Lower lobe of right lung (tissue), 2 donors: ENCODE measurements around the gene SLC40A1. TPM values are rescaled to one million over a fixed set of nuclear protein-coding genes. Genes with fewer than 3 reads are reported as not detected.

Experiments used
- ATAC-seq, 2 donors: fragments of 200-7000 bp; cut with Tn5 transposase; one replicate each; pipeline ENCODE4 v1.9.1; 2020 to 2022; ENCODE audit warnings: mild to moderate bottlenecking in 2 of 2, moderate library complexity in 2 of 2
- DNase-seq: peaks from one replicate; pipeline ENCODE4 v3.0.0-alpha.2; 2020
- H3K27ac ChIP-seq: fragments of 200-600 bp; one replicate; pipeline ENCODE4 v1.8.0; 2022
- H3K27me3 ChIP-seq: fragments of 200-600 bp; one replicate; pipeline ENCODE4 v1.8.0; 2022; ENCODE audit warnings: low read depth
- H3K36me3 ChIP-seq: fragments of 200-600 bp; one replicate; pipeline ENCODE4 v1.8.0; 2022; ENCODE audit warnings: mild to moderate bottlenecking
- H3K4me1 ChIP-seq: fragments of 200-600 bp; one replicate; pipeline ENCODE4 v1.8.0; 2022
- H3K4me3 ChIP-seq: fragments of 200-600 bp; one replicate; pipeline ENCODE4 v1.8.0; 2022; ENCODE audit warnings: mild to moderate bottlenecking
- H3K9me3 ChIP-seq: fragments of 200-600 bp; one replicate; pipeline ENCODE4 v1.8.0; 2022
- CTCF ChIP-seq: fragments of 200-600 bp; IDR thresholded peaks from one replicate; pipeline ENCODE4 v1.8.0; 2022; ENCODE audit warnings: antibody characterized with exemption, mild to moderate bottlenecking
- intact Hi-C: fragments of 100-400 bp; cut with DNase I; formaldehyde crosslinking; loops from one replicate; pipeline ENCODE4 v1.11.0; 2022
- total RNA-seq: library from RNA; stranded (reverse); fragmentation: NEBNext Ultra II Directional; extraction: Animal tissue kit (Norgen Biotek cat#: 25700); gene quantifications from one replicate; pipeline ENCODE4 v1.2.1, GENCODE V29; 2021
- donor health status: DM: no; HTN: yes; CAD: no; lungs with severe emphysema.

SLC40A1 gene
- total RNA-seq, 1 donor from 2014 or later, result 135 TPM

GRCh38 chr2:189514104-189514503 lies 66.5 kb downstream of the SLC40A1 start:
- H3K27ac ChIP-seq, result peak overlapping the region; percentile 22
- DNase-seq (no peak), ATAC-seq (peak; percentile 74 to 76)
- no peak overlapping the region for H3K4me3 ChIP-seq
- intact Hi-C loops, result no loop called here
- no peaks in the 10 kb centered on the region for H3K9me3 ChIP-seq
- peaks cover 13% of the 10 kb centered on the region for H3K4me1 ChIP-seq
- H3K36me3 ChIP-seq, result no peaks in the 10 kb centered on the region
- no peaks in the 10 kb centered on the region for H3K27me3 ChIP-seq
- no peak for TF ChIP-seq CTCF

DNA sequence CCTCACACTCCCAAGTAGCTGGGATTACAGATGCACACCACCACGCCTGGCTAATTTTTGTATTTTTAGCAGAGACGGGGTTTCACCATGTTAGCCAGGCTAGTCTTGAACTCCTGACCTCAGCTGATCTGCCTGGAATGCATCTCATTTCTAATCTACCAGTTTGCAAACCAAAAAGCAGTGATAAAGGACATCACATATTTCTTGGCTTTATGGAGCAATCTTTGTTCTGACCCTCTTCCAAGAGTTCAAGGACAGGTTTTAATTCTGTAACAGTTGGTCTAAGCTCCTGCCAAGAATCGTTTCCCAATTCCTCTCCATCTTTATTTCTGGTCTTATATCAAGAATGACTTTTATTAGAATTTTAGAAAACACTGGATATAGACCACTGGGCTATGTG lies 67.7 kb downstream of the SLC40A1 start:
- peaks cover 13% of the 10 kb centered on the region for H3K4me1 ChIP-seq

DNA sequence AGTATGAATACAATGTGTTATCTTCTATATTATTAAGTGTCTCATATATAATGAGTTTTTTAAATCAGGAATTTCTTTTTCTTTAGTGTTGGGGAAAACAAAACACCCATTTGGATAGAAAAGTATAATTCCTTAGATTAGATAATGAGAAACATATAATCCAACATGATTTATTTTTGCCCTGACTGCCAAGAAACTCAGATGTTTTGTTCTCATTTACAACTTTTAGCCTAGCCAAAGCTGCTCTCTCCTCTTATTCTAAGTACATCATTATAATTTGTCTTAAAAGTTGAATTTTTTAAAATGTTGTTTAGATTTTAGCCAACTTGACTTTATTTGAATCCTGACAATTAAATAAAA lies 68.6 kb downstream of the SLC40A1 start:
- no peaks in the 10 kb centered on the region for H3K36me3 ChIP-seq
- DNase-seq (no peak), ATAC-seq (no peak)
- peaks cover 13% of the 10 kb centered on the region for H3K4me1 ChIP-seq
- TF ChIP-seq CTCF, result no peak
- intact Hi-C loops, result no loop called here
- no peaks in the 10 kb centered on the region for H3K27me3 ChIP-seq
- no peak overlapping the region for H3K27ac ChIP-seq
- H3K9me3 ChIP-seq, result no peaks in the 10 kb centered on the region
- H3K4me3 ChIP-seq, result no peak overlapping the region

More for the DNA sequence above, 67.7 kb downstream of the SLC40A1 start:
- Histone ChIP-seq H3K9me3 (no peaks in the 10 kb centered on the region), H3K36me3 (no peaks in the 10 kb centered on the region), H3K27me3 (no peaks in the 10 kb centered on the region), H3K27ac (no peak overlapping the region), H3K4me3 (no peak overlapping the region)
- intact Hi-C loops, result no loop called here
- no peak for ATAC-seq
- no peak for TF ChIP-seq CTCF
- DNase-seq, result no peak

DNA sequence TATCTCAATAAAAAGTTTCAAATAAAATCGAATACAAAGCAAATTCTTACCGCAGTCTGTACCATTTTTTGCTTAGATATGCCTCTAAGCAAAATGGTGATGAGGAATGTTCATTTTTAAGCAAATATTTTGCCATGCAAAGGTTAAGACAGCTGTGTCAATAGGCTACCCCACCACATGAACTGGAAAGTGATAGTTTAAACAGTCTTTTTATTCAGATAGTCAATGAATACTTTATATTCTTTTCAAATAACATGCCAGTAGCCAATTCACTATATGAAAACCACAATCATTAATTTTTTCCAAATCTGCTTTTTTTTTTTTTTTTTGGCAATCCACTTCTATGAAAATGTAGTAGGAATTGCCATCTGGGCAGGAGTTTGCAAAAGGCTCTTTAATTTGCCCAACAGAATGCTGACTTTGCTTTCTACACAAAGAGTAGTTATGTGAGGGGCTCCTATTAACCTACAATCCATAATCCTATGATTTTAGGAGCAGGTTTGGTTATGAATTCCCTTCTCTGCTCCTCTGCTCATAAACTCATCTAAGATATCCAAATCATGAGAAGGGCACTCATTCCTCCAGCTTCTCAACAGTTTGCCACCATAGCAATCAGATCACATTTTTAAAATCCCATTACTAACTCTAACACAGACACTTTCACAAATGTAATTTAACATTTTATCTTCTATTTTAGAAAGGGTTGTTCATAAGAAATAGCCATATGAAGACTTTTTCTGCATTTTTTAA lies 69.2 kb downstream of the SLC40A1 start:
- no peak overlapping the region for H3K27ac ChIP-seq
- ATAC-seq (no peak), DNase-seq (no peak)
- no peaks in the 10 kb centered on the region for H3K27me3 ChIP-seq
- TF ChIP-seq CTCF, result no peak
- no peaks in the 10 kb centered on the region for H3K9me3 ChIP-seq
- no peaks in the 10 kb centered on the region for H3K36me3 ChIP-seq
- no peak overlapping the region for H3K4me3 ChIP-seq
- intact Hi-C loops, result no loop called here
- peaks cover 11% of the 10 kb centered on the region for H3K4me1 ChIP-seq

Other genes with a start within 250 kb of the SLC40A1 start
- gene WDR75, start 139.3 kb downstream of the SLC40A1 start, total RNA-seq, result 21.1 TPM
- gene ASNSD1, start 80.7 kb upstream of the SLC40A1 start, total RNA-seq, result 29.1 TPM
- gene ANKAR, start 93.9 kb upstream of the SLC40A1 start, total RNA-seq, result 10.3 TPM
- 7.9 TPM for gene OSGEPL1, start 182.0 kb upstream of the SLC40A1 start, total RNA-seq
- gene ORMDL1, start 203.6 kb upstream of the SLC40A1 start, total RNA-seq, result 69.2 TPM
- gene PMS1, start 203.7 kb upstream of the SLC40A1 start, total RNA-seq, result 21.7 TPM